Smooth muscle cell (in vitro differentiated cells): ENCODE measurements around the gene TAF3. TPM values are rescaled to one million over a fixed set of nuclear protein-coding genes. Genes with fewer than 3 reads are reported as not detected.

Source experiments
- DNase-seq: peaks from one replicate; lab custom pipeline; 2025; ENCODE audit not compliant: unreplicated experiment; lab: John Stamatoyannopoulos, UW
- H2AFZ ChIP-seq: fragments of 200-600 bp; sonication (generic); 2 replicates; pipeline ENCODE4 v1.6.0; 2016; ENCODE audit warnings: antibody characterized with exemption, low read depth, mild to moderate bottlenecking
- H3F3A ChIP-seq: fragments of 200-600 bp; sonication (generic); 2 replicates; pipeline ENCODE4 v1.6.0; 2017; ENCODE audit warnings: antibody characterized with exemption, low read depth
- H3K27ac ChIP-seq: fragments of 200-600 bp; sonication (generic); 2 replicates; pipeline ENCODE4 v1.5.1; 2016; ENCODE audit warnings: low read depth, mild to moderate bottlenecking
- H3K27me3 ChIP-seq: fragments of 200-600 bp; sonication (generic); 2 replicates; pipeline ENCODE4 v1.6.1; 2016; ENCODE audit warnings: low read depth, mild to moderate bottlenecking
- H3K36me3 ChIP-seq: fragments of 200-600 bp; sonication (generic); 2 replicates; pipeline ENCODE4 v1.5.1; 2016; ENCODE audit warnings: low read depth
- H3K4me1 ChIP-seq: fragments of 200-600 bp; sonication (generic); 2 replicates; pipeline ENCODE4 v1.5.1; 2016; ENCODE audit warnings: low read depth
- H3K4me2 ChIP-seq: fragments of 200-600 bp; sonication (generic); 2 replicates; pipeline ENCODE4 v1.6.0; 2016; ENCODE audit warnings: mild to moderate bottlenecking
- H3K4me3 ChIP-seq: fragments of 200-600 bp; sonication (generic); 2 replicates; pipeline ENCODE4 v1.5.1; 2016; ENCODE audit warnings: mild to moderate bottlenecking
- H3K79me2 ChIP-seq: fragments of 200-600 bp; sonication (generic); 2 replicates; pipeline ENCODE4 v1.6.0; 2016; ENCODE audit warnings: low read depth, mild to moderate bottlenecking
- H3K9ac ChIP-seq: fragments of 200-600 bp; sonication (generic); 2 replicates; pipeline ENCODE4 v1.6.0; 2016; ENCODE audit warnings: low read depth
- H3K9me3 ChIP-seq: fragments of 200-600 bp; sonication (generic); replicated peaks from 2 replicates; pipeline ENCODE4 v1.5.1; 2016; ENCODE audit warnings: low read depth
- H4K20me1 ChIP-seq: fragments of 200-600 bp; sonication (generic); 2 replicates; pipeline ENCODE4 v1.6.0; 2016; ENCODE audit warnings: low read depth
- CTCF ChIP-seq: fragments of 200-600 bp; sonication (generic); IDR thresholded peaks from 2 replicates; pipeline ENCODE4 v1.5.1; 2017; ENCODE audit warnings: borderline replicate concordance, mild to moderate bottlenecking, antibody characterized with exemption; ENCODE audit not compliant: insufficient read depth, poor library complexity, severe bottlenecking
- WGBS: methylation state at CpG from one replicate; pipeline ENCODE4 v1.1.7; 2016; ENCODE audit warnings: low lambda C conversion rate; 5-methylcytosine and 5-hydroxymethylcytosine counted together
- polyA plus RNA-seq: library from polyadenylated mRNA; unstranded; fragments of >200 nt; fragmentation: Nextera tagmentation; extraction: Ambion mirVana; gene quantifications from 2 replicates; pipeline ENCODE4 v1.2.1, GENCODE V29; 2016
- total RNA-seq: library from RNA; depleted of rRNA; stranded (reverse); fragments of >200 nt; gene quantifications from 2 replicates; pipeline ENCODE4 v1.2.3, GENCODE V29; 2014

The TAF3 gene
- total and polyA plus RNA-seq, 2 experiments from 2014 or later: 3.7 to 7.0 TPM

DNA sequence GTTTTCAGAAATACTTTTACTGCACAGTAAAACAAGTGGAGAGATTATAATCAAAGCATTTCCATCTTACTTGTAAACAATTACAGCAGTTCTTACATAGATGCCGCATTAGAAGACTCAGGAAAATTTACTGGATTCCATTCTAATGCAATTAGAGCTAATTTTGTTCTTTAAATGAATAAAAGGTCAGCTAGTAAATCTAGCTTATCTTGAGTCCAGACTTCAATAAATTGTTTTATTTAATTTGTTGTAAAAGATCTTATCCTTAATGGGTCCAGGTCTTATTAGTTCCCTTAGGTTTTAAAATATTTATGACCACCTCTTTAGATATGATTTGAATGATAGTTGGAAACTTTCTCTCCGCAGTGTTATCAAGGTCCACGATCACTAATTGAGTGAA is 166.0 kb downstream of the TAF3 start:
- 68% methylated on average over 3 of the region's 3 CpGs for WGBS
- H3K27me3 ChIP-seq: no peaks in the 10 kb centered on the region
- no peaks in the 10 kb centered on the region for H4K20me1 ChIP-seq
- H3F3A ChIP-seq: no peaks in the 10 kb centered on the region
- TF ChIP-seq CTCF: no peak
- no peak overlapping the region for H3K9ac ChIP-seq
- no peak overlapping the region for H3K27ac ChIP-seq
- no peaks in the 10 kb centered on the region for H3K79me2 ChIP-seq
- H3K4me1 ChIP-seq: no peaks in the 10 kb centered on the region
- no peak overlapping the region for H2AFZ ChIP-seq
- no peak overlapping the region for H3K4me3 ChIP-seq
- no peak overlapping the region for H3K4me2 ChIP-seq
- no peaks in the 10 kb centered on the region for H3K36me3 ChIP-seq
- no peak for DNase-seq
- no peaks in the 10 kb centered on the region for H3K9me3 ChIP-seq

DNA sequence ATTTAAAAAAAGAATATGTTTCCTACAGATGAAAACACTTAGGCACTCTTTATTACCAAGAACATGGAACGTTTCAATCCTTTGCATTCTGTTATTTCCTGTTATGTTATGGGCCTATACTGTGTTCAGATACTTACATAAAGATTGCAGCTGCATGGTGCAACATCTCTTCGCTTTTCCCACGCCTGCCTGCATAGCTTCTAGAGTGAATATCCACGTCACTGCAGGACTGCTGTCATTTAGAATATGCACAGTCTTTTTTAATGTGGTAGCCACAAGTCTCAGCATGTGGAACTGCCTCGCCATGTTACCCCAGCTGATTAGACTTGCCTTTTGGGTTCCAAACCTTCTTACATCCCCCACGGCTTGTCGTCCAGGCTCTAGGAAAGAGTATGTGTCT is 166.6 kb downstream of the TAF3 start:
- H3K9me3 ChIP-seq: no peaks in the 10 kb centered on the region
- H3K27ac ChIP-seq: no peak overlapping the region
- H3K79me2 ChIP-seq: no peaks in the 10 kb centered on the region
- no peaks in the 10 kb centered on the region for H3F3A ChIP-seq
- no peaks in the 10 kb centered on the region for H4K20me1 ChIP-seq
- H2AFZ ChIP-seq: no peak overlapping the region
- H3K36me3 ChIP-seq: no peaks in the 10 kb centered on the region
- WGBS: 74% methylated on average over 7 of the region's 7 CpGs
- no peak for DNase-seq
- H3K4me1 ChIP-seq: no peaks in the 10 kb centered on the region
- H3K4me3 ChIP-seq: no peak overlapping the region
- no peak overlapping the region for H3K4me2 ChIP-seq
- H3K9ac ChIP-seq: no peak overlapping the region
- no peaks in the 10 kb centered on the region for H3K27me3 ChIP-seq
- no peak for TF ChIP-seq CTCF

- no peak for TF ChIP-seq CTCF
- Histone ChIP-seq H3K36me3 (no peaks in the 10 kb centered on the region), H2AFZ (no peak overlapping the region), H3K27ac (no peak overlapping the region), H3K79me2 (no peaks in the 10 kb centered on the region), H3K4me3 (no peak overlapping the region), H3F3A (no peaks in the 10 kb centered on the region), H3K9ac (no peak overlapping the region), H3K4me2 (no peak overlapping the region), H4K20me1 (peaks cover 3% of the 10 kb centered on the region), H3K9me3 (no peaks in the 10 kb centered on the region), H3K4me1 (no peaks in the 10 kb centered on the region), H3K27me3 (no peaks in the 10 kb centered on the region)
- WGBS: 74% methylated on average over 4 of the region's 4 CpGs
- no peak for DNase-seq
Measured at GRCh38 chr10:7986851-7987250, 168.5 kb downstream of the TAF3 start.

- H3K9ac ChIP-seq: no peak overlapping the region
- no peaks in the 10 kb centered on the region for H3K9me3 ChIP-seq
- no peak overlapping the region for H3K4me2 ChIP-seq
- H2AFZ ChIP-seq: no peak overlapping the region
- H3K4me1 ChIP-seq: no peaks in the 10 kb centered on the region
- TF ChIP-seq CTCF: no peak
- no peak overlapping the region for H3K4me3 ChIP-seq
- H4K20me1 ChIP-seq: peaks cover 6% of the 10 kb centered on the region
- H3K36me3 ChIP-seq: no peaks in the 10 kb centered on the region
- WGBS: 94% methylated on average over 2 of the region's 2 CpGs
- H3K27ac ChIP-seq: no peak overlapping the region
- no peak for DNase-seq
- H3K27me3 ChIP-seq: no peaks in the 10 kb centered on the region
- H3K79me2 ChIP-seq: no peaks in the 10 kb centered on the region
- H3F3A ChIP-seq: no peaks in the 10 kb centered on the region
Measured at GRCh38 chr10:7988989-7989388, 170.7 kb downstream of the TAF3 start.
